H1 (cell line): Measurements from ENCODE around the gene KCNJ12. TPM values are rescaled to one million over a fixed set of nuclear protein-coding genes. Genes with fewer than 3 reads are reported as not detected.

Source experiments
- CTCF ChIA-PET: fragments of 300-600 bp; sonication (Branson Sonifier 250); formaldehyde crosslinking; loops from one replicate; lab custom pipeline; 2021; ENCODE audit not compliant: partially characterized antibody; lab: Charles Lee
- POLR2A ChIA-PET: fragments of 300-600 bp; sonication (Branson Sonifier 250); formaldehyde crosslinking; loops from one replicate; lab custom pipeline; 2021; ENCODE audit warnings: inconsistent platforms; ENCODE audit not compliant: partially characterized antibody; lab: Charles Lee
- DNase-seq, 2 experiments: peaks; one replicate each; pipeline versions ENCODE4 v3.0.0 to v3.0.0-alpha.2; 2010 to 2022; ENCODE audit warnings: low spot score in 2 of 2, low read depth in 1 of 2, mixed read lengths in 1 of 2
- FAIRE-seq: peaks from 2 replicates; lab custom pipeline; 2011; peaks lifted over from hg19 to GRCh38; lab: Jason Lieb, UNC
- H2AFZ ChIP-seq: 2 replicates; pipeline ENCODE4 v1.8.1; 2012; ENCODE audit warnings: low read length, inconsistent platforms
- H2AK5ac ChIP-seq: 2 replicates; pipeline ENCODE4 v1.6.1; 2013; ENCODE audit warnings: low read depth, low read length
- H2BK120ac ChIP-seq: replicated peaks from 2 replicates; pipeline ENCODE3; 2013; ENCODE audit warnings: low read depth, low read length, inconsistent platforms
- H2BK12ac ChIP-seq: 2 replicates; pipeline ENCODE4 v1.6.1; 2013; ENCODE audit warnings: low read depth, low read length
- H2BK15ac ChIP-seq: 2 replicates; pipeline ENCODE4 v1.6.1; 2013; ENCODE audit warnings: low read length
- H2BK20ac ChIP-seq: 2 replicates; pipeline ENCODE4 v1.6.1; 2013; ENCODE audit warnings: low read length
- H2BK5ac ChIP-seq: 2 replicates; pipeline ENCODE4 v1.6.1; 2013; ENCODE audit warnings: low read depth, low read length
- H3K14ac ChIP-seq: 2 replicates; pipeline ENCODE4 v1.6.1; 2013; ENCODE audit warnings: inconsistent platforms; ENCODE audit not compliant: insufficient read length
- H3K18ac ChIP-seq: 2 replicates; pipeline ENCODE4 v1.6.1; 2013; ENCODE audit warnings: low read length; ENCODE audit errors: extremely low read depth
- H3K23ac ChIP-seq: 2 replicates; pipeline ENCODE4 v1.6.1; 2013; ENCODE audit warnings: inconsistent platforms; ENCODE audit not compliant: insufficient read length
- H3K23me2 ChIP-seq: 2 replicates; pipeline ENCODE4 v1.6.1; 2013; ENCODE audit warnings: low read depth, low read length
- H3K27ac ChIP-seq: 2 replicates; pipeline ENCODE4 v1.6.1; 2011; ENCODE audit warnings: low read depth, low read length, inconsistent platforms
- H3K27me3 ChIP-seq, 4 experiments: replicated peaks in 1 of 4; 1 replicate in 1 of 4; 2 replicates in 3 of 4; pipeline versions ENCODE4 v1.6.1 to v1.8.1; 2011 to 2013; ENCODE audit warnings: low read length in 3 of 4, mild to moderate bottlenecking in 3 of 4, inconsistent platforms in 2 of 4, mixed read lengths in 2 of 4, moderate library complexity in 1 of 4; ENCODE audit not compliant: control insufficient read depth in 3 of 4, insufficient read depth in 3 of 4; ENCODE audit errors: extremely low read depth in 1 of 4
- H3K36me3 ChIP-seq, 4 experiments: 2 replicates each; pipeline versions ENCODE4 v1.6.1 to v1.8.1; 2011 to 2013; ENCODE audit warnings: mild to moderate bottlenecking in 4 of 4, low read length in 3 of 4, moderate library complexity in 2 of 4, control low read depth in 1 of 4, inconsistent platforms in 1 of 4; ENCODE audit not compliant: insufficient read depth in 4 of 4, control insufficient read depth in 2 of 4
- H3K4ac ChIP-seq: replicated peaks from 2 replicates; pipeline ENCODE3; 2013; ENCODE audit warnings: low read length, low read depth, mixed read lengths, inconsistent platforms; ENCODE audit not compliant: insufficient read length
- H3K4me1 ChIP-seq, 4 experiments: replicated peaks in 1 of 4; 1 replicate in 1 of 4; 2 replicates in 3 of 4; pipeline versions ENCODE4 v1.6.1 to v1.8.1; 2011 to 2013; ENCODE audit warnings: low read length in 3 of 4, inconsistent platforms in 2 of 4, mixed read lengths in 1 of 4; ENCODE audit not compliant: insufficient read depth in 4 of 4, control insufficient read depth in 3 of 4
- H3K4me2 ChIP-seq, 2 experiments: 2 replicates each; pipeline versions ENCODE4 v1.6.1 to v1.8.1; 2011 to 2013; ENCODE audit warnings: low read depth in 2 of 2, low read length in 2 of 2, control low read depth in 1 of 2, inconsistent platforms in 1 of 2, mild to moderate bottlenecking in 1 of 2; ENCODE audit not compliant: insufficient read depth in 1 of 2
- H3K4me3 ChIP-seq, 4 experiments: fragments of 200-600, 300-600 bp in 1 of 4; sonication (generic), shearing (Covaris generic), sonication (Bioruptor Twin) in 1 of 4; 2 replicates each; pipeline versions ENCODE4 v1.5.1 to v1.8.1; 2011 to 2016; ENCODE audit warnings: low read length in 4 of 4, low read depth in 3 of 4, control low read depth in 2 of 4, inconsistent platforms in 2 of 4, mild to moderate bottlenecking in 2 of 4, mixed read lengths in 1 of 4, moderate library complexity in 1 of 4; ENCODE audit not compliant: insufficient read depth in 2 of 4; ENCODE audit errors: extremely low read depth in 1 of 4
- H3K56ac ChIP-seq: replicated peaks from 2 replicates; pipeline ENCODE3; 2013; ENCODE audit warnings: low read depth, mild to moderate bottlenecking, mixed read lengths, low read length, inconsistent platforms; ENCODE audit not compliant: insufficient read length
- H3K79me1 ChIP-seq: 2 replicates; pipeline ENCODE4 v1.6.1; 2013; ENCODE audit warnings: low read depth, low read length, control low read depth
- H3K79me2 ChIP-seq, 2 experiments: 2 replicates each; pipeline versions ENCODE4 v1.6.1 to v1.8.1; 2012 to 2013; ENCODE audit warnings: low read length in 2 of 2, mild to moderate bottlenecking in 2 of 2, inconsistent platforms in 1 of 2; ENCODE audit not compliant: insufficient read depth in 2 of 2, control insufficient read depth in 1 of 2
- H3K9ac ChIP-seq, 4 experiments: replicated peaks in 1 of 4; 1 replicate in 1 of 4; 2 replicates in 3 of 4; pipeline versions ENCODE4 v1.6.1 to v1.8.1; 2011 to 2013; ENCODE audit warnings: low read depth in 3 of 4, low read length in 3 of 4, control low read depth in 2 of 4, mild to moderate bottlenecking in 2 of 4, moderate library complexity in 2 of 4, inconsistent platforms in 1 of 4; ENCODE audit errors: extremely low read depth in 1 of 4
- H3K9me3 ChIP-seq, 2 experiments: 2 replicates each; pipeline versions ENCODE4 v1.6.1 to v1.8.1; 2012 to 2013; ENCODE audit warnings: mild to moderate bottlenecking in 2 of 2, moderate library complexity in 2 of 2, control low read depth in 1 of 2, inconsistent platforms in 1 of 2, low read depth in 1 of 2, low read length in 1 of 2, mixed read lengths in 1 of 2; ENCODE audit not compliant: insufficient read depth in 2 of 2
- H4K20me1 ChIP-seq, 2 experiments: replicated peaks in 1 of 2; 2 replicates each; pipeline versions ENCODE3 to v1.8.1; 2011 to 2013; ENCODE audit warnings: inconsistent platforms in 2 of 2, low read length in 2 of 2, mild to moderate bottlenecking in 1 of 2; ENCODE audit not compliant: insufficient read depth in 2 of 2, control insufficient read depth in 1 of 2
- H4K5ac ChIP-seq: 2 replicates; pipeline ENCODE4 v1.6.1; 2013; ENCODE audit warnings: low read length, low read depth, mixed read lengths, inconsistent platforms; ENCODE audit not compliant: insufficient read length
- H4K8ac ChIP-seq: 2 replicates; pipeline ENCODE4 v1.8.0; 2013; ENCODE audit warnings: mild to moderate bottlenecking, moderate library complexity, low read length, inconsistent platforms; ENCODE audit not compliant: insufficient read depth; ENCODE audit errors: extremely low read depth
- H4K91ac ChIP-seq: replicated peaks from 2 replicates; pipeline ENCODE3; 2013; ENCODE audit warnings: low read length, mixed read lengths, inconsistent platforms; ENCODE audit not compliant: insufficient read length
- CBX5 ChIP-seq: fragments of 300-800, 300-1000 bp; sonication (generic); IDR thresholded peaks from 2 replicates; pipeline ENCODE4 v1.7.1; 2016; ENCODE audit warnings: antibody characterized with exemption, low read length, low read depth
- CBX8 ChIP-seq: fragments of 300-800, 300-1000 bp; sonication (generic); IDR thresholded peaks from 2 replicates; pipeline ENCODE4 v1.7.1; 2016; ENCODE audit warnings: low read depth, low read length, borderline replicate concordance
- MAFK ChIP-seq: IDR thresholded peaks from 2 replicates; pipeline ENCODE4 v1.6.1; 2012; ENCODE audit warnings: low read depth, mild to moderate bottlenecking, improper control_type of control experiment, low read length
- RFX5 ChIP-seq: IDR thresholded peaks from 2 replicates; pipeline ENCODE4 v1.6.1; 2011; ENCODE audit warnings: low read depth, low read length, improper control_type of control experiment, borderline replicate concordance
- SUZ12 ChIP-seq: fragments of 200-600 bp; sonication (generic); IDR thresholded peaks from 2 replicates; pipeline ENCODE4 v1.6.1; 2012; ENCODE audit warnings: mild to moderate bottlenecking, inconsistent platforms, low read length, moderate library complexity, mixed read lengths
- WGBS, 2 experiments: shearing (Covaris generic) in 1 of 2; methylation state at CpG; one replicate each; pipeline versions ENCODE4 v1.1.6 to v1.1.7; 2013 to 2015; ENCODE audit warnings: low lambda C conversion rate in 2 of 2, mixed read lengths in 2 of 2, inconsistent platforms in 1 of 2, low coverage in 1 of 2, missing lambda C conversion rate in 1 of 2; ENCODE audit not compliant: insufficient replicate concordance in 2 of 2, insufficient coverage in 1 of 2, insufficient read length in 1 of 2; ENCODE audit errors: extremely low coverage in 1 of 2, missing lambda C conversion rate in 1 of 2; 5-methylcytosine and 5-hydroxymethylcytosine counted together
- polyA plus RNA-seq, 7 experiments: library from polyadenylated mRNA; depleted of rRNA in 3 of 7; stranded (reverse) in 5 of 7; unstranded in 2 of 7; fragments of >200 nt in 5 of 7; fragments of 200-250 nt in 2 of 7; gene quantifications; 1 replicate in 5 of 7; 2 replicates in 1 of 7; 4 replicates in 1 of 7; pipeline versions ENCODE4 v1.2.1 to v1.2.3, GENCODE V29; 2011 to 2013; ENCODE audit warnings: missing spikeins in 2 of 7, mixed read lengths in 2 of 7
- total RNA-seq: library from RNA; stranded (reverse); fragmentation: NEBNext Ultra II Directional; extraction: Animal tissue kit (Norgen Biotek cat#: 25700); gene quantifications from 2 replicates; pipeline ENCODE4 v1.2.1, GENCODE V29; 2021

KCNJ12 gene
- total and polyA plus RNA-seq, 2 of the 8 experiments (the other 6 are each of a cell fraction or from before 2014, with no cell fraction given): 1.2 to 1.5 TPM

DNA sequence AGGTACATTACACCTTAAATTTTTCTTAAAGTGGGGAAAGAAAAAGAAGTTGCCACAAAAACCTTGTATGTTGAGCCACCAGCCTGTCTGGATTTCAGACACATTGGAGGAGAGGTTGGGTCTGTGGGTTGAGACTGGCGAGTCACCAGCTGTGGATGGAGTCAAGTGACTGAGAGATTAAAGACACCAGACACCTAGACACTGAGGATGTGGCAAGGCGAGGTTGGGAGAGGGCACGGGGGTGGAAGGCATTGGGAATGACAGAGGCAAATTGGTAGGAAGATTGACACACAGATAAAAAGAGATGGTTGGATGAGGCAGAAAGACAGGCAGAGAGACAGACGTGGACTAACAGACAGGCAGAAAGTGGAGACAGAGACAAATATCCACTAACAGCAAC lies 49.6 kb downstream of the KCNJ12 start:
- Histone ChIP-seq H4K20me1 (no peaks in the 10 kb centered on the region), H2BK5ac (no peak overlapping the region), H3K4me2 (no peak overlapping the region), H3K23me2 (no peaks in the 10 kb centered on the region), H3K79me2 (no peaks in the 10 kb centered on the region), H3K4me3 (no peak overlapping the region), H3K4me1 (no peaks in the 10 kb centered on the region), H2AFZ (no peak overlapping the region), H3K18ac (no peak overlapping the region), H2BK12ac (no peak overlapping the region), H3K36me3 (no peaks in the 10 kb centered on the region), H3K27ac (no peak overlapping the region), H3K9me3 (peaks cover 0 to 7% of the 10 kb centered on the region in 2 experiments; a peak in 1 of 4 replicates), H3K14ac (no peak overlapping the region), H3K9ac (no peak overlapping the region), H2BK15ac (no peak overlapping the region), H3K56ac (no peak overlapping the region), H4K5ac (no peak overlapping the region), H3K27me3 (no peaks in the 10 kb centered on the region), H2BK120ac (no peak overlapping the region), H2BK20ac (no peak overlapping the region), H4K8ac (no peak overlapping the region), H2AK5ac (no peak overlapping the region), H4K91ac (no peak overlapping the region), H3K4ac (no peak overlapping the region), H3K23ac (no peak overlapping the region), H3K79me1 (no peaks in the 10 kb centered on the region)
- ChIA-PET POLR2A (no interaction called here), CTCF (interaction anchor here (0.8 kb wide), 1 partner anchor 84 kb away, joined by 3 read pairs; no protein-coding TSS in a partner anchor)
- WGBS, 2 experiments: 84% methylated on average over 4 of the region's 4 CpGs; no CpG with 5 or more reads in 1 of the 2 experiments
- TF ChIP-seq CBX5 (no peak), CBX8 (no peak), SUZ12 (no peak), MAFK (no peak), RFX5 (no peak)
- no peak for FAIRE-seq
- no peak for DNase-seq
